ENCODE measurements around the gene TTC34. TPM values are rescaled to one million over a fixed set of nuclear protein-coding genes. Genes with fewer than 3 reads are reported as not detected.

Gene TTC34
- total RNA-seq, 1 donor = 0.36 TPM

DNA sequence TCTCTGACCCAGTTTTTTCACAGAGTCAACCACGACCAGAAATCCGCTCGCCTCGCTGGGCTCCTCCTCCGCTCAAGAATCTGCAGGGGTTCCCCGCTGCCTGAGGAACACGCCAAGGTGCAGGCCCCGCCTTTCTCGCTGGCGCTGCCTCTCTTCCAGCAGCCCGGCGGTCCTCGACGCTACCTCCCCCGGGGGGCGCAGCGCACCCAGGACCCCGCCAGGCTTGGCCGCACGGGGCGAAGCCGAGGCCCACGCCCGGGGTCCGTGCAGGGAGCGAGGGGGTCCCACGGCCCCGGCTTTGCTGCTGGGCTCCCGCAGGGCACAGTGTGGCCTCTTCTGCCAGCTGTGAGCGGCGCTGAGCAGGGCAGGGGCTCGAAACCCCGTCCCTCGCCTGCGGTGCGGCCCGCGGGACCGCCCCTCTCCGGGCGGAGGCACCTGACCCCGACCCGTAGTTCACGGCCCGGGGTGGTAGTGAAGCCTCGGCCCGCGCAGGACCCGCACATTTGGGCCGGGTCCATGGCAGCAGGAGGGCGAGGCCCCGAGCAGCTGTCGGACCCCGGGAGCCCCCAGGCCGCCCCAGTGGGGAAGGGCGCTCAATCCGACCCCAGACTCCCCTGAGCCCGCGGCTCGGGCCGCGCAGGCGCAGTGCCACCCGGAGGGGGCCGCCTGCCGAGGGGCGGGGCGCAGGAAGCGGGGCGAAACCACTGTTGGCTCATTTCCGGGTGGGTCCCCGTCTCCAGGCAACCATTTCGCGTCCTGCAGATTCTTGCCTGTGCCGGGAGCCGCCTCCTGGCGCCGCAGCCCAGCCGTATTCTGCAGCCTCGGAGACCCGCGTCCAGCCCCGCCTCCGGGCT is 158.7 kb downstream of the TTC34 start:
- H4K20me1 ChIP-seq (ENCODE audit: insufficient read depth, low read length) = no peaks in the 10 kb centered on the region
- peaks cover 2% of the 10 kb centered on the region for H3K9me3 ChIP-seq (ENCODE audit: low read depth, low read length)
- H3K4me2 ChIP-seq (ENCODE audit: insufficient read depth, low read length) = peak overlapping the region; percentile 92
- TF ChIP-seq, protein P1, sequence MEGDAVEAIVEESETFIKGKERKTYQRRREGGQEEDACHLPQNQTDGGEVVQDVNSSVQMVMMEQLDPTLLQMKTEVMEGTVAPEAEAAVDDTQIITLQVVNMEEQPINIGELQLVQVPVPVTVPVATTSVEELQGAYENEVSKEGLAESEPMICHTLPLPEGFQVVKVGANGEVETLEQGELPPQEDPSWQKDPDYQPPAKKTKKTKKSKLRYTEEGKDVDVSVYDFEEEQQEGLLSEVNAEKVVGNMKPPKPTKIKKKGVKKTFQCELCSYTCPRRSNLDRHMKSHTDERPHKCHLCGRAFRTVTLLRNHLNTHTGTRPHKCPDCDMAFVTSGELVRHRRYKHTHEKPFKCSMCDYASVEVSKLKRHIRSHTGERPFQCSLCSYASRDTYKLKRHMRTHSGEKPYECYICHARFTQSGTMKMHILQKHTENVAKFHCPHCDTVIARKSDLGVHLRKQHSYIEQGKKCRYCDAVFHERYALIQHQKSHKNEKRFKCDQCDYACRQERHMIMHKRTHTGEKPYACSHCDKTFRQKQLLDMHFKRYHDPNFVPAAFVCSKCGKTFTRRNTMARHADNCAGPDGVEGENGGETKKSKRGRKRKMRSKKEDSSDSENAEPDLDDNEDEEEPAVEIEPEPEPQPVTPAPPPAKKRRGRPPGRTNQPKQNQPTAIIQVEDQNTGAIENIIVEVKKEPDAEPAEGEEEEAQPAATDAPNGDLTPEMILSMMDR (IDR thresholded peaks at IDR 0.05; ENCODE audit: extremely low read depth, low read depth, low read length) = no peak
- peak overlapping the region; percentile 56 for H3K27ac ChIP-seq (ENCODE audit: low read depth, low read length)
- H3K79me2 ChIP-seq (ENCODE audit: insufficient read depth, low read length) = peaks cover 8% of the 10 kb centered on the region
- peak overlapping the region; percentile 93 for H2AFZ ChIP-seq (ENCODE audit: low read length)
- H3K4me3 ChIP-seq (ENCODE audit: insufficient read depth, low read length) = peak overlapping the region; percentile 88
- H3K27me3 ChIP-seq (ENCODE audit: insufficient read depth, low read length) = no peaks in the 10 kb centered on the region
- no peaks in the 10 kb centered on the region for H3K36me3 ChIP-seq (ENCODE audit: insufficient read depth, low read length)
- H3K4me1 ChIP-seq (ENCODE audit: insufficient read depth, low read length) = peaks cover 6% of the 10 kb centered on the region
- DNase-seq (ENCODE audit: insufficient read length, low spot score, missing footprints) = peak; percentile 100

DNA sequence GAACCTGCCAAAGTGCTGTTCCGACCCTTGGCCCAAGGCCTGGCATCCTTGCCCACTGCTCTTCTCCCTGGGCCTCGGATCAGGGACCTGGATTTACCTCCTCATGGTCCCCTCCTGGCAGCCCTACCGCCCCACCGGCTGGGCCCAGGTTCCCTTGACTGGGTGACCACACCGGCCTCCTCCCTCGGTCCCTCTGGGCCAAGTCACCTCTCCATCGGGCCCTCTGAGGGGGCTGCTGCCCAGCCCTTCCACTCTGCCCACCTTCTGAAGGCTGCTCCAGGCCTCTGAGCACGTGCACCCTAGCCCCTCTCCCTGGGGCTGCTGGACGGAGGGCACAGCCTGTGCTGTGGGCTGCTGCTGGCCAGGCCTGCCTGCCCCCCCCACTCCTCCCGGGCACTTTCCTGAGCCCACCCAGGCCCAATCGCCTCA is 159.3 kb downstream of the TTC34 start:
- no peaks in the 10 kb centered on the region for H4K20me1 ChIP-seq (ENCODE audit: insufficient read depth, low read length)
- DNase-seq (ENCODE audit: insufficient read length, low spot score, missing footprints) = peak; percentile 76
- H3K36me3 ChIP-seq (ENCODE audit: insufficient read depth, low read length) = no peaks in the 10 kb centered on the region
- H3K79me2 ChIP-seq (ENCODE audit: insufficient read depth, low read length) = peaks cover 8% of the 10 kb centered on the region
- H3K4me2 ChIP-seq (ENCODE audit: insufficient read depth, low read length) = peak overlapping the region; percentile 92
- H3K4me3 ChIP-seq (ENCODE audit: insufficient read depth, low read length) = peak overlapping the region; percentile 88
- peaks cover 6% of the 10 kb centered on the region for H3K4me1 ChIP-seq (ENCODE audit: insufficient read depth, low read length)
- peak overlapping the region; percentile 93 for H2AFZ ChIP-seq (ENCODE audit: low read length)
- H3K27ac ChIP-seq (ENCODE audit: low read depth, low read length) = peak overlapping the region; percentile 56
- TF ChIP-seq, protein P1 (IDR thresholded peaks at IDR 0.05; ENCODE audit: extremely low read depth, low read depth, low read length) = no peak
- peaks cover 2% of the 10 kb centered on the region for H3K9me3 ChIP-seq (ENCODE audit: low read depth, low read length)
- H3K27me3 ChIP-seq (ENCODE audit: insufficient read depth, low read length) = no peaks in the 10 kb centered on the region

DNA sequence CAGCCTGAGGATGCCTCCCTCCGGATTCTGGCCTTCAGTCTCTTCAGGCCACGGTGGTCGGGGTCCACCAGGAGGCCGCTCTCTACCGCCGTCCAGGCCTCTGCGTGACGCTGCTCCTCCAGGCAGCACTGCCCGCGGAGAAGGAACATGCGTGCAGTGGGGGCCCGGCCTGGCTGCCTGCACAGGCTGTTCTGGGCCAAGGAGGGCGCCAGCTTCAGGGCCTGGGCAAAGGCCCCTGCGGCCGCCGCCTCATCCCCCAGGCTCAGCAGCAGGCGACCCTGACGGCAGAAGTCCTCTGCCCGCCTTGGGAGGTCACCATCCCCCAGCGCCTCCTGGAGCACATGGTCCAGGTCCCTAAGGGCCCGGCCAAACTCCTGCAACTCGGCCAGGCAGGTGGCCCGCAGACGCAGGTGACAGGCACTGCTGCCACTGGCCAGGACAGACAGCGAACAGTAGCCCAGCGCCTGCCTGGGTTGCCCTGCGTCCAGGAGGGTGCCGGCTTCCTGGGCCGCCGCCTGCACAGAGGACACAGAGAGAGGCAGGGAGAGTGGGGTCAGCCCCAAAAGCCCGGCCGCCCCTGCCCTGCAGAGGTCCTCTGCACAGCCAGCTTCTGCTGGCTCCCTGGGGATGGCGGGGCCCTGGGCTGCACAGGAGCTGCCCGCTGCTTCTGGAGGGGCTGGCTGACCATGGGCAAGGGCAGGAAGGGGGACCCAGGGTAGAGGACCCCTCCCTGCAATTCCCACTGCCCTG is 159.9 kb downstream of the TTC34 start:
- peak overlapping the region; percentile 88 for H3K4me3 ChIP-seq (ENCODE audit: insufficient read depth, low read length)
- H3K27ac ChIP-seq (ENCODE audit: low read depth, low read length) = no peak overlapping the region
- peaks cover 6% of the 10 kb centered on the region for H3K4me1 ChIP-seq (ENCODE audit: insufficient read depth, low read length)
- H3K36me3 ChIP-seq (ENCODE audit: insufficient read depth, low read length) = no peaks in the 10 kb centered on the region
- peak overlapping the region; percentile 92 for H3K4me2 ChIP-seq (ENCODE audit: insufficient read depth, low read length)
- no peaks in the 10 kb centered on the region for H4K20me1 ChIP-seq (ENCODE audit: insufficient read depth, low read length)
- H3K27me3 ChIP-seq (ENCODE audit: insufficient read depth, low read length) = no peaks in the 10 kb centered on the region
- H2AFZ ChIP-seq (ENCODE audit: low read length) = no peak overlapping the region
- peak; percentile 84 for DNase-seq (ENCODE audit: insufficient read length, low spot score, missing footprints)
- TF ChIP-seq, protein P1 (IDR thresholded peaks at IDR 0.05; ENCODE audit: extremely low read depth, low read depth, low read length) = no peak
- no peaks in the 10 kb centered on the region for H3K9me3 ChIP-seq (ENCODE audit: low read depth, low read length)
- H3K79me2 ChIP-seq (ENCODE audit: insufficient read depth, low read length) = peaks cover 8% of the 10 kb centered on the region

DNA sequence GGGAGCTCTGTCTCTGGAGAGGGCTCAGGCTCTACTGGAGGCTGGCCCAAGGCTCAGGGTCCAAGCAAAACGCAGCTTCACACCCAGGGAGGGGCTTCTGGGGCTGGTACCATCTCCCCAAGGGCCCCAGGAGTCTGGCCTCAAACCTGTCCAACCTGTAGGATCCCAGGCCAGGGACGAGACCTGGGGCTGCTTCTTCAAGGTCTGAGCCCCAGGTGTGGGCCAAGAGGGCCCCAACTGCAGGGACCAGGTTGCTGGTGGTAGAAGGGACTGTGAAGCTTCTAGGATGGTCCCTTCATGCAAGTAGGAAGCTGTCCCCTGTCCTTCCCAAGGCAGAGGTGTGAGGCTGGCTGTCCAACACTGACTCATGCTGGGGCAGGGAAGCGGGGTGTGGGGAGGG is 160.9 kb downstream of the TTC34 start:
- Histone ChIP-seq H3K79me2 (ENCODE audit: insufficient read depth, low read length) (peaks cover 8% of the 10 kb centered on the region), H3K27ac (ENCODE audit: low read depth, low read length) (no peak overlapping the region), H3K4me2 (ENCODE audit: insufficient read depth, low read length) (no peak overlapping the region), H3K4me3 (ENCODE audit: insufficient read depth, low read length) (no peak overlapping the region), H3K9me3 (ENCODE audit: low read depth, low read length) (no peaks in the 10 kb centered on the region), H3K4me1 (ENCODE audit: insufficient read depth, low read length) (peaks cover 6% of the 10 kb centered on the region), H3K27me3 (ENCODE audit: insufficient read depth, low read length) (no peaks in the 10 kb centered on the region), H4K20me1 (ENCODE audit: insufficient read depth, low read length) (no peaks in the 10 kb centered on the region), H3K36me3 (ENCODE audit: insufficient read depth, low read length) (no peaks in the 10 kb centered on the region), H2AFZ (ENCODE audit: low read length) (no peak overlapping the region)
- TF ChIP-seq, protein P1 (IDR thresholded peaks at IDR 0.05; ENCODE audit: extremely low read depth, low read depth, low read length) = no peak
- peak; percentile 83 for DNase-seq (ENCODE audit: insufficient read length, low spot score, missing footprints)

Measured in osteoblast (primary cell).